ENCODE data around the gene LAMA3. TPM values are rescaled to one million over a fixed set of nuclear protein-coding genes. Genes with fewer than 3 reads are reported as not detected.
"Not testable (repeated sequence)": the region's sequence is repeated elsewhere in the genome, so short reads cannot be mapped to it uniquely, and the experiment has no call there.

The LAMA3 gene
- polyA plus RNA-seq, 1 of the 3 experiments (the other 2 are of a cell fraction) = 3.5 TPM

GRCh38 chr18:23732439-23732838 is 43.2 kb downstream of the LAMA3 start:
- no peak for DNase-seq
- no peak for TF ChIP-seq FOSL2 (IDR thresholded peaks at IDR 0.05; ENCODE audit: borderline replicate concordance, low read depth)
- no peak for TF ChIP-seq MEF2A (IDR thresholded peaks at IDR 0.05; ENCODE audit: borderline replicate concordance, low read depth)
- no peak for TF ChIP-seq MAX (IDR thresholded peaks at IDR 0.05; ENCODE audit: low read depth)
- Histone ChIP-seq H3K9me2 (no peaks in the 10 kb centered on the region), H4K20me1 (ENCODE audit: insufficient read depth) (no peaks in the 10 kb centered on the region), H3K27me3 (ENCODE audit: insufficient read depth) (no peaks in the 10 kb centered on the region), H3F3A (replicated peaks; ENCODE audit: insufficient read depth) (no peaks in the 10 kb centered on the region), H3K4me3 (ENCODE audit: low read depth in 2 of 2, low read length in 1 of 2) (no peak overlapping the region), H2AFZ (ENCODE audit: low read depth) (no peak overlapping the region), H3K27ac (ENCODE audit: low read depth in 2 of 2, low read length in 1 of 2) (no peak overlapping the region), H3K79me2 (ENCODE audit: insufficient read depth) (no peaks in the 10 kb centered on the region), H3K4me1 (ENCODE audit: control insufficient read depth in 1 of 2, insufficient read depth in 2 of 2, low read depth in 1 of 2, low read length in 1 of 2) (no peaks in the 10 kb centered on the region; a peak in 3 of 4 replicates), H3K36me3 (replicated peaks in 1 of 2; ENCODE audit: control insufficient read depth in 1 of 2, insufficient read depth in 2 of 2, low read length in 1 of 2) (no peaks in the 10 kb centered on the region), H3K9me3 (no peaks in the 10 kb centered on the region), H3K4me2 (no peak overlapping the region), H3K9ac (no peak overlapping the region)
- POLR2A ChIA-PET = no interaction called here
- CTCF ChIA-PET = interaction anchor here (0.9 to 1.0 kb wide), 2 partner anchors 12 to 30 kb away, joined by 3 to 9 read pairs; no protein-coding TSS in a partner anchor
- WGBS (ENCODE audit: low lambda C conversion rate) = 70% methylated on average over 5 of the region's 5 CpGs

GRCh38 chr18:23733265-23733664 is 44.0 kb downstream of the LAMA3 start:
- H2AFZ ChIP-seq (ENCODE audit: low read depth); H3K4me2 ChIP-seq; H3F3A ChIP-seq (replicated peaks; ENCODE audit: insufficient read depth); DNase-seq; H3K79me2 ChIP-seq (ENCODE audit: insufficient read depth); H3K27me3 ChIP-seq (ENCODE audit: insufficient read depth); H3K9me2 ChIP-seq; H3K27ac ChIP-seq (ENCODE audit: low read depth in 2 of 2, low read length in 1 of 2); H3K36me3 ChIP-seq (replicated peaks in 1 of 2; ENCODE audit: control insufficient read depth in 1 of 2, insufficient read depth in 2 of 2, low read length in 1 of 2); CTCF ChIA-PET; POLR2A ChIA-PET; H3K4me1 ChIP-seq (ENCODE audit: control insufficient read depth in 1 of 2, insufficient read depth in 2 of 2, low read depth in 1 of 2, low read length in 1 of 2); H3K9me3 ChIP-seq; H4K20me1 ChIP-seq (ENCODE audit: insufficient read depth); H3K4me3 ChIP-seq (ENCODE audit: low read depth in 2 of 2, low read length in 1 of 2); H3K9ac ChIP-seq: not testable (repeated sequence)
- 83% methylated on average over 5 of the region's 5 CpGs for WGBS (ENCODE audit: low lambda C conversion rate)

- ChIA-PET POLR2A (no interaction called here), CTCF (interaction anchor here (1.4 kb wide), 1 partner anchor 18 kb away, joined by 4 read pairs; no protein-coding TSS in a partner anchor)
- 86% methylated on average over 7 of the region's 7 CpGs for WGBS (ENCODE audit: low lambda C conversion rate)
Measured at GRCh38 chr18:23733895-23734294, 44.6 kb downstream of the LAMA3 start.

More at GRCh38 chr18:23733895-23734294, 44.6 kb downstream of the LAMA3 start:
- Histone ChIP-seq H3K79me2 (ENCODE audit: insufficient read depth) (no peaks in the 10 kb centered on the region), H2AFZ (ENCODE audit: low read depth) (no peak overlapping the region), H3K4me2 (no peak overlapping the region), H3K9ac (no peak overlapping the region), H3K9me3 (no peaks in the 10 kb centered on the region), H3K4me3 (ENCODE audit: low read depth in 2 of 2, low read length in 1 of 2) (no peak overlapping the region), H3K27me3 (ENCODE audit: insufficient read depth) (no peaks in the 10 kb centered on the region), H3K36me3 (replicated peaks in 1 of 2; ENCODE audit: control insufficient read depth in 1 of 2, insufficient read depth in 2 of 2, low read length in 1 of 2) (no peaks in the 10 kb centered on the region), H3F3A (replicated peaks; ENCODE audit: insufficient read depth) (no peaks in the 10 kb centered on the region), H3K4me1 (ENCODE audit: control insufficient read depth in 1 of 2, insufficient read depth in 2 of 2, low read depth in 1 of 2, low read length in 1 of 2) (no peaks in the 10 kb centered on the region; a peak in 3 of 4 replicates), H4K20me1 (ENCODE audit: insufficient read depth) (no peaks in the 10 kb centered on the region), H3K27ac (ENCODE audit: low read depth in 2 of 2, low read length in 1 of 2) (no peak overlapping the region), H3K9me2 (no peaks in the 10 kb centered on the region)
- no peak for TF ChIP-seq MAX (IDR thresholded peaks at IDR 0.05; ENCODE audit: low read depth)
- no peak for TF ChIP-seq GABPA (IDR thresholded peaks at IDR 0.05; ENCODE audit: low read depth)
- no peak for TF ChIP-seq MEF2A (IDR thresholded peaks at IDR 0.05; ENCODE audit: borderline replicate concordance, low read depth)
- TF ChIP-seq RXRA (IDR thresholded peaks at IDR 0.05; ENCODE audit: borderline replicate concordance, low read depth) = no peak
- no peak for TF ChIP-seq GATA2 (CRISPR knock-in tag; IDR thresholded peaks at IDR 0.05)
- no peak for TF ChIP-seq RFX5 (IDR thresholded peaks at IDR 0.05; ENCODE audit: low read length)
- TF ChIP-seq ELF1 (IDR thresholded peaks at IDR 0.05) = no peak
- TF ChIP-seq SMC3 (IDR thresholded peaks at IDR 0.05; ENCODE audit: low read depth, low read length) = no peak
- no peak for TF ChIP-seq EZH2phosphoT487 (IDR thresholded peaks at IDR 0.05; ENCODE audit: borderline replicate concordance, low read depth)
- no peak for TF ChIP-seq REST (IDR thresholded peaks at IDR 0.05; ENCODE audit: low read depth, low read length)
- TF ChIP-seq NFIC (IDR thresholded peaks at IDR 0.05; ENCODE audit: borderline replicate concordance) = no peak
- no peak for TF ChIP-seq PBX3 (IDR thresholded peaks at IDR 0.05)
- no peak for TF ChIP-seq MXI1 (IDR thresholded peaks at IDR 0.05; ENCODE audit: low read depth, low read length)
- no peak for DNase-seq

Data from SK-N-SH (cell line).